ENCODE results near the gene UBE2E1.

DNA sequence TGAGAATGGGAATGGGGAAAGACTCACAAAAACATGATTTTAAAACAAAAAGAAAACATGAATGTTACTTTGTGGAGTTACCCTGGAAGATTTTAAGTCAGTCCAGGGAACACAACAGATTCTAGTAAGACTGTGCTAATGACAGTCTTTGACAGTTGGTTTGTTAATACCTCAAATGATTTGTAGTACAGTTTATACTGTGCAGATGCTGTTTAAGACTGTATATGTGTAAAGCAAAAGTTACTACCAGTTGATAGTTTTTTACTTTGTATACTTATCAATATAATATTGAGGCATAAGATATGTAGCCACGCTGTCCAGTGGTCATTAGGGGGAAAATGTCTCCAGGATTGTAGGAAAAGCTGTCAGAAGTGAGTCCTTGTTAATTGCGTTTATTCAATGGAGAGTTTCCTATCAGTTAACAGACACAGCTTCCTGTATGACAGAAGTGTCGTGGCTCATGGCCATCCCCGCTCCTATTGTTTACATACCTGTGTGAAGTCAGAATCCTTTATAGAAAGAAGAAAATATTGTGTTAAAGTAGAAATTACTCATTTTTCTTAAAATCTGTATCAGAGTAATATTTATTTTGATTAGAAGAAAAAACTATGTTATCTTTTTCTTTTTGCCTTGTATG, 75.1 kb downstream of the UBE2E1 start:
- TF ChIP-seq POLR2A (IDR thresholded peaks at IDR 0.05; ENCODE audit: low read length) (no peak), GATA1 (IDR thresholded peaks at IDR 0.05; ENCODE audit: low read depth, low read length) (no peak)
